HG03457 (cell line): ENCODE results near the gene TADA2A.

Experiments
- ATAC-seq: cut with Tn5 transposase; IDR thresholded peaks from one replicate; pipeline ENCODE4 v1.9.1; 2021; ENCODE audit warnings: moderate number of reproducible peaks; ENCODE audit not compliant: unreplicated experiment

TADA2A gene

DNA sequence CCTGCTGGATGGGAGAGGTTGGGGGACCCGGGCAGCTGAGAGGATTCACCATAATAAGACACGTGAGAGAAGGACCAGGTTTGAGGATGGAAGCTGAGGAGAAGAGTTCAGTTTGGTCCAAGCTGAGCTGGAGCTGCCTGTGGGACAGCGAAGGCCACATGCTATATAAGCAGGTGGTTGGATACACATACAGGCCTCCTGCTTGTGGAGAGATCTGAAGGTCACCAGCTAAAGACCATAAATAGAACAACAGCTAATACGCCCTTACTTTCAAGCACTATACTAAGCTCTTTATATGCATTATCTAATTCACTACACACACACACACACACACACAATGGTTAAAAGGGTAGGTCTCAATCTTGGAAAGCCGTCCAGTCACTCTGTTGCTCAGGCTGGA lies 115.1 kb downstream of the TADA2A start:
- ATAC-seq: no peak

DNA sequence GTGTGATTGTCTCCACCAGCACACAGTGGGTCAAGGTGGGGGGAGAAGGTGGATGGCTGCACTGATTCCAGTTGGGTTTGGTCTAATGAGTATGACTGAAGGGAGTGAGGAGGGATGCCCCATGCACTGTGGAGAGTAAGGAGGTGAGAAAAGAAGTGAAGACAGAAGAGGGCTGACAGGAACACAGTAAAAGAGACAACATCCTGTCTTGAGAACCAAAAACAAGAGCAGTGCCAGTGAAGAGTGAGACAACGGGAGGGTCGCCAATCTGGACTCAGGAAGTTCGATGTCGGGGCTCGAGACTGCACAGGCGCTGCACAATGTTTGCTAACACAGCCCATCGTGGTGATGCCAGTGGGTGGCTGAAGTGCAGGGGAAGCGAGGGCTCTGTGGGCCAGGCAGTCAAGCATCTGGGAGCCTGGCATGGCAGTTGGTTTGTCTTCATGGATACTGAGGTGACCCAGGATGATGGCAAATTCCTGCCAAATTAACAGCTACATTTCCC lies 117.1 kb downstream of the TADA2A start:
- ATAC-seq: no peak

DNA sequence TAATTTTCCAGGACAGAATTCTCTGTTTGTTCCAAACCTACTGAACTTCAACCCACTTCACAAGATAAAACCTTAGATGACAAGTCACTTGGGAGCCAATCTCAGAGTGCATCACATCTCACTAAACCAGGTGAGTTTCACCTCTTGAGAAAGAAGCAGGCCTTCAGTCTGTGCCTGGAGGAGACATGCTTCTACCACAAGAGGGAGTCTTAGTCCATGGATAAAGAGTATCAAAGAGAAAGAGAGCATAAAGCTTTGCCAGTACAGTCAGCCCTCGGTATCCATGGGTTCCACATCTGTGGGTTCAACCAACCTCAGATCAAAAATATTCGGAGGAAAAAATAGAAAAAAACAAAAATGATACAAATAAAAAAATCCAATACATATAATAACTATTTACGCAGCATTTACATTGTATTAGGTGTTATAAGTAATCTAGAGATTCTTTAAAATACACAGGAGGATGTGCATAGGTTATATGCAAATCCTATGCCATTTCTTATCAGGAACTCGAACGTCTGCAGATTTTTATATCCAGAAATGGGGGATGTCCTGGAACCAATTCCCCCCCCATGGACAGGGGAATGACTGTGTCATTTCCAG lies 120.7 kb downstream of the TADA2A start:
- ATAC-seq: no peak
